Fibroblast of the conjunctiva (primary cell): ENCODE measurements around the gene CS.

Source experiments
- DNase-seq: peaks from one replicate; pipeline ENCODE4 v3.0.0-alpha.2; 2010; ENCODE audit warnings: low read depth

Gene CS

GRCh38 chr12:56247923-56248322 is 52.2 kb downstream of the CS start:
- no peak for DNase-seq

- DNase-seq = no peak
Measured at GRCh38 chr12:56244494-56244893, 55.6 kb downstream of the CS start.

GRCh38 chr12:56243731-56244181 is 56.4 kb downstream of the CS start:
- DNase-seq = no peak

DNA sequence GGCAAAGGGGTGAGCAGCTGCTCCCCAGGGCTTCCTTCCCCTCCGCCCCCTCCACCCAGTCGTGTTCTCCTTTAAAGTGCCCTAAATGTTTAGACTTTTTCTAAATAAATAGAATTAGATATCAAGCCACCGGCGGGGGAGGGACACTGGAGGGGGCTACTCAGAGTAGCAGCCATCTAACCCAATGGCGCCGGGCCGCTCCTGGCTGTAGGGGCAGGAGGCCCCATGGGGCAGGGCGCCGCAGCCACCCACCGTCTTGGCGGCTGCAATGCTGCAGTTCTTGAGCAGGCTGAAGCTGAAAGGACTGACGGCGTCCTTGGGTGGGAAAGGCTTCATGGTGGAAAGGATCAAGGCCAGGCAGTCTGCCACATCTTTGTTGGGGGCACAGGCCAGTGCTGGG is 57.1 kb downstream of the CS start:
- DNase-seq = no peak

DNA sequence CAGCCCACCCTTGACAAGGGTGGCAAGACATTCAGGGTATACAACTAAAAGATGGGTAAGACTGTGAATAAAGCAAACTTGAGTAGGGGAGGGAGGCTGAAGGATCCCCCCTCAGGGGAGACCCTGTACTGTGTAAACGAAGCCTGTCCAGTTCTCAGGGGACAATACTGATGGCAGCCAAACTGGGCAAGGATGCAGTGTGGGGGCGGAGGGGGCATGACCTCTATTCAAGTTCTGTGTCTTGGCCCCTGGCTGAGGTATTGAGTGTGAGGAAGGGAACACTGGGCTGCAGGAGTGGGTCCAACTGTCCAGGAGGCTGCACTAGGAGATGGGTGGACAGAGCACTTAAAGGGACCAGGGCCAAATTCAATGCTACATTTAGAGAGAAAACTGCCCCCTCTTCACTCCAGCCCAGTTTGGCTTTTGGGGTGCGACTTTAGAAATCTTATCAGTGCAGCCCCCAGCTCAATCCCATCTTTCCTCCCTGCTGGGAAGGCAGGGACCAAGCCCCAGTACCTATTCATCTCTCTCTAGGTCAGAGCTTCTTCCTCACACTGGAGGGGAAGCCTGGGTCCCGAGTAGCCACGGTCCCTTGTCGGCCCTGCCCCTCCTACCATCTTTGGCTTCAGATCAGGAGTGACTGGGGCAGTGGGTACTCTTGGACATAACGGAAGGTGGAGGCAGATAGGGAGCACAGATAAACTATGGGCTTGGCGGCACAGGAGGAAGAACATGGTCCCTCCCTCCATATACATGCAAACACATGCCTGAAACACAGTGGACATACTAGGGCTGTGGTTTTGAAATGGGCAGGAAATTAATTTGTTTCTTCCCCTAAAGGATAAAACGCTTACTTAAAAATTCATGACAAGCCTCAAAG is 58.5 kb downstream of the CS start:
- DNase-seq = no peak

GRCh38 chr12:56237552-56237951 is 62.6 kb downstream of the CS start:
- no peak for DNase-seq

- no peak for DNase-seq
Measured at GRCh38 chr12:56236985-56237384, 63.1 kb downstream of the CS start.

DNA sequence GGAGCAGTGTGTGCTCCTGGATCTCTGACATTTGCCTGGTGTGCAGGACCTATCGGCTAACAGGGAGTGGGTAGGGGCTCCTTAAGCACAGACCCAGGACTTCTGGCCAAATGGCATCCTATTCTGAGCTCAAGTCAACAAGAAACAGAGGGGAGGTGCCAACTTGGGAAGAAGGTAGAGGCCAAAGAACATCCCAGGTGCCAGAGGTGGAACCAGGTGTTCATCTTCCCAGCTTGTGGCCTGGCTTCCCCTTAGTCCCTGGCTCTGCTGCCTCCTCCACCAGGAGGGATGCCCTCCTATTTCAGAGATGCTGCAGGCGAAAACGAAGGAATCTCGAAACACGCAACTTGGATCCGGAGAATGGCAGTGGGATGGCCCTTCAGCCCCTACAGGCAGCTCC is 64.0 kb downstream of the CS start:
- no peak for DNase-seq

DNA sequence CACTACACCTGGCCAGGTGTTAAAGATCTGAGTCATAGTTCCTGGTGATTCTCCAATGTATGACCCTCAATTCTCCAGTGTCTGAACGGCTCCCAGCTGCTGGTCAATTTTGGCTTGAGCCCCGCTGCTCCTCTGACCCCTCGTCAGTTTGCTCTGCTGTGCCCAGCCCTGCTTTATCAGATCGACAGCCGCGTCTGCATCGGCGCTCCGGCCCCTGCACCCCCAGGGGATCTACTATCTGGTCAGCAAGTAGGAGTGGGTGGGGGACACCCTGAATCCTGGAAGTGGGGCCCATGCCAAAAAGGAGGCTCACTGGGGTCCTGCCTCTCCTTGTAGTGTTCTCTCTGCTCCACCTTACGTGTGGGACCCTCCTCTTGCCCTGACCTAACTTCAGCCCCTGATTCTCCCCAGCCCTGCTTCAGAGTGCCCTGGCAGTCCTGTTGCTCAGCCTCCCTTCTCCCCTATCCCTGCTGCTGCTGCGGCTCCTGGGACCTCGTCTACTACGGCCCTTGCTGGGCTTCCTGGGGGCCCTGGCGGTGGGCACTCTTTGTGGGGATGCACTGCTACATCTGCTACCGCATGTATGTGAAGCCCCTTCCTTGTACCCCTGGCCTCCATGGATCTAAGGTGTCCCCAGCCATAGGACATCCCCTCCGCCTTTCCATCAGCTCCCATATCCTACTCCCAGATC is 65.2 kb downstream of the CS start:
- no peak for DNase-seq

DNA sequence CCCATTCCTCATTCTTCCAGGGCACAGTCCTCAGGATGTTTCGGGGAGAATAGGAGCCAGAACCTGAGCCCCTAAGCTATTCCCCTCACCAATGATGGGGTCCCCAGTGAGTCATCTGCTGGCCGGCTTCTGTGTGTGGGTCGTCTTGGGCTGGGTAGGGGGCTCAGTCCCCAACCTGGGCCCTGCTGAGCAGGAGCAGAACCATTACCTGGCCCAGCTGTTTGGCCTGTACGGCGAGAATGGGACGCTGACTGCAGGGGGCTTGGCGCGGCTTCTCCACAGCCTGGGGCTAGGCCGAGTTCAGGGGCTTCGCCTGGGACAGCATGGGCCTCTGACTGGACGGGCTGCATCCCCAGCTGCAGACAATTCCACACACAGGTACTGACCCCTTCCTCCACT is 68.9 kb downstream of the CS start:
- DNase-seq = no peak

GRCh38 chr12:56230432-56231183 is 69.5 kb downstream of the CS start:
- DNase-seq = no peak

DNA sequence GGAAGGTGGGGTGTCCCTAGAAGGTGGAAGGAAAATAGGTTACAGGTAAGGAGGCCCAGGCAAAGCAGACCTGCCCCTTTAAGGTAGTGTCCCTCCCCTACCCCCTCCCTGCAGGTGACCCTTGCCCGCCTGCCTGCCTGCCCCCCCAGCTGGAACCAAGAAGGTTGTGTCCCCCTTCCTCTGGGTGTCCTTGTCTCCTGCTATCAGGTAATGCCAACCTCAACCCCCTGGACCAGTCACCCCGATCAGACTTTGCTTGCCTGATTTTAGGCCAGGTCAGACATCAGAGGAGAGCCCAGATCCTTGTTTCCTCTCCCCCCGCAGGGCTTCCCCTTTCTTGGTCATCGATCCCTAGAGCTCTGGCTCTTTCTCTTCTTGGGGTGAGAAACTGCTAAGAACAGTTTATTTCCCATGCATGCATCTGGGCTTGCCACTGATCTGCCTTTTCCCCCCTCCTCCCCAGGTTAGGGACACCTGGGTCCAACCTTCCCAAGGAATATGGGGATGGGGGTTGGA is 70.2 kb downstream of the CS start, which contains the start of gene SLC39A5:
SLC39A5 (plus strand) TSS at position 136 of the 516 bp plus-strand sequence. CDS start 1,224 bp downstream, outside the sequence.
- DNase-seq = no peak

DNA sequence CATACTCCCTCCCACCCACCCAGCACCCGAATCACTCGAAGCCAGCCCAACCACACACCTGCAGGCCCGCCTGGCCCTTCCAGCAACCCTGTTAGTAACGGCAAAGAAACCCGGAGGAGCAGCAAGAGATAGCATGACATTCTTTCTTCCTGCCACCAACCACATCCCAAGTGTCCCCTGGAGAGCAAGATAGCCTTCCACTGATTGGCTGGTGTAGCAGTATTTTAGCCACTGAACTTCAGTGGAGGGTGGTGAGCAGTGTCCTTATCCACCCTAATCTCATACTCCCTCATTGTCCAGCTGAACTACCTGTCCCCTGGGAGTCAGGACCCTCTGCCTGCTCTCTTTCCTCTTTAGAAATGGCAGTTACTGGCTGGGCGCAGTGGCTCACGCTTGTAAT is 71.0 kb downstream of the CS start:
- DNase-seq = no peak

DNA sequence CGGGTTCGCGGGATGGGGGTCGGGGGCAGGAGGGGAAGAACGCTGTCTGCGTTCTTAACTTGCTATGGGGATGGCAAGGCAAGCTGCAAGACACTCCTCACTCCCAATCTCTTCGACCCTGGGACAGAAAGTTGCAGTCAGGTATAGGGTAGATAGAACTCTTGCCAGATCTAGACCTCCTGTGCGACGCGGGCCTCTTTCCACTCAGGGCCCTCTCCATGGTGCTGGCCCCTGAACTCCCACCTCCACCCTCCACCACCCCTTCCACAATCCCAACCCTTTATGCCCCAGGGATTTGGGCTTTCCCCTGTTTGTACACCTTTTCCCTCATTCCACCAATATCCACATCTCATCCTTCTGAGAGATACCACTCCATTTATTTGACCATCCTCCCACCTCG is 75.2 kb downstream of the CS start:
- DNase-seq = no peak

DNA sequence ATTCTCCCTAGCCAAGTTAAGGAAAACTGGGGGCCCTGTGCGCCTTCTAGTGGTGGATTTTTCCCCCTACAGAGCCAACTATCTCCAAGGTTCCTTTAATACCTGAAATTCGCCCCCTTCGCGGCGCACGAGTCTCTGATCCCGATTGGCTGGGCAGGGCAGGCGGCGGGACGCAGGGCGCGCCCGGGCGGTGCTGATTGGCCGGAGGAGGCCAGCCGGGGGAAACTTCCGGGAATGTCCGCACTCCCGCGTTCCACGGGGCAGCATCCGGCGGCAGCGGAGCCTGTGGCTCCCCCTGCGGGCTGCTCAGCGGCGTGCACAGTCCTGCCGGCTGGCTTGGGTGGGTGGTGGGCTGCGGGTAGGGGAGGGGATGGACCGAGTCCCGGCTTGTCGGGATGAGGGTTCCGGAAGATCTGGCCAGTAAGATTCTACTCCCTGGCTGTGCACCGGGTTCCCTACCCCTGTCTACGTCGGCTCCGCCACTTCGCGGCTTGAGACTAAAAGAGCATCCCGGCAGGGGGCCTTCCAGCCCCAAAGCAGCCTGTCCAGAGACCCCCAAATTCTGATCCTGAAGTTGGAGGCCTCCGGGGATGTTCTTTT is 75.9 kb downstream of the CS start, which contains the start of gene NABP2:
NABP2 (plus strand) TSS at position 241 of the 600 bp plus-strand sequence. CDS start 515 bp downstream, outside the sequence.
- DNase-seq = peak; percentile 95

GRCh38 chr12:56223571-56224101 is 76.5 kb downstream of the CS start:
- no peak for DNase-seq

GRCh38 chr12:56222531-56222895 is 77.6 kb downstream of the CS start:
- no peak for DNase-seq

DNA sequence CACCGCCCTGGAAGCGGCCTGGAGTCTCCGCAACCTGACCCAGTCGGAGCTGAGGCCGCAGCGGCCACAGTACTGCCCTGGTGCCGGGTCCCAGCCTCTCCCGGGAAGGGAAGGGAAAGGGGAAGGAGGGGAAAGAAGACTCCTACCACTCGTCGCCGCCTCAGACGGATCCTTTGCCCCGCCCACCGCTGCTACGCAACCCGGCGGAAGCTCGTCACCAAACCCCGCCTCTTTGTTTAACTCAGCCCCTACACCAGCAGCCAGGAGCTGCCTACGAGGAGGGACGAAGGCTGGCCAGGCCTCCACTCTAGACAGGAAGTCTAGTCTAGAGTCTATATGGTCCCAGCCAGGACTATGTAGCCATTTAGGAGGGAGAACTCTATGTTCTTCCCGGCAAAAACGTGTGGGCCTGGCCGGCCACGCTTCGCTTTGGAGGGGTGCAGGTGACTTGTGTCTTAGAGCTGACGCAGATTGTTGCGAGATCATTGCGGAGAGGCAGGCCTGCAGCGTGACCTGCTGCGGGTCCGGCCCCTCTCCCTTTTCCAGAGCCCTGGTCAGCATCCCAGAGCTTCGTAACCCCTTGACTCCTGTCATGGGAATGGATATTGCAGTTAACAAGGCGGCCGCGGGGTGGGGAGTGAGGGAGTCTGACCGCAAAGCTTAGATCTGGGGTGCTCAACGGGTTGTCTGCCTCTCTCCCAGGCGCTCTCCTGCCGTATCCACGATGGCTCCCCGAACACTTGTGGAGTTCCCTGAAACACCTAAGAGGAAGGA is 78.2 kb downstream of the CS start, which contains the start of gene RNF41:
RNF41 (minus strand) TSS at position 166 of the 774 bp plus-strand sequence. CDS start 7,875 bp downstream, outside the sequence.
- peak; percentile 97 for DNase-seq
